Kidney (tissue), 14 donors: Measurements from ENCODE around the gene ZBTB49. TPM values are rescaled to one million over a fixed set of nuclear protein-coding genes. Genes with fewer than 3 reads are reported as not detected.

Source experiments
- DNase-seq, 5 donors: peaks; one replicate each; pipeline ENCODE4 v3.0.0-alpha.2; 2013 to 2020
- FAIRE-seq: peaks from 2 replicates; lab custom pipeline; 2012; peaks lifted over from hg19 to GRCh38; lab: Jason Lieb, UNC
- H3K27ac ChIP-seq, 2 donors: one replicate each; pipeline ENCODE4 v1.7.0; 2013; ENCODE audit warnings: low read depth in 2 of 2, low read length in 2 of 2, inconsistent platforms in 1 of 2
- H3K27me3 ChIP-seq: one replicate; pipeline ENCODE4 v1.7.1; 2013; ENCODE audit warnings: low read length, inconsistent platforms; ENCODE audit not compliant: control insufficient read depth, insufficient read depth
- H3K36me3 ChIP-seq, 3 donors: one replicate each; pipeline versions ENCODE4 v1.7.0 to v1.7.1; 2013; ENCODE audit warnings: low read length in 3 of 3, control low read depth in 1 of 3, inconsistent platforms in 1 of 3; ENCODE audit not compliant: insufficient read depth in 3 of 3, control insufficient read depth in 2 of 3
- H3K4me1 ChIP-seq, 3 donors: one replicate each; pipeline versions ENCODE4 v1.7.0 to v1.7.1; 2013; ENCODE audit warnings: low read length in 3 of 3, inconsistent platforms in 1 of 3, low read depth in 1 of 3; ENCODE audit not compliant: control insufficient read depth in 2 of 3, insufficient read depth in 2 of 3
- H3K4me3 ChIP-seq, 3 donors: one replicate each; pipeline versions ENCODE4 v1.7.0 to v1.8.1; 2013; ENCODE audit warnings: low read length in 3 of 3, control low read depth in 1 of 3, inconsistent platforms in 1 of 3
- H3K9ac ChIP-seq, 3 donors: one replicate each; pipeline versions ENCODE4 v1.7.0 to v1.7.1; 2013; ENCODE audit warnings: low read length in 3 of 3, control low read depth in 1 of 3, inconsistent platforms in 1 of 3
- H3K9me3 ChIP-seq, 3 donors: one replicate each; pipeline versions ENCODE4 v1.7.0 to v1.7.1; 2013; ENCODE audit warnings: low read length in 3 of 3, control low read depth in 1 of 3, inconsistent platforms in 1 of 3; ENCODE audit not compliant: control insufficient read depth in 2 of 3, insufficient read depth in 1 of 3
- intact Hi-C: fragments of 100-400 bp; cut with DNase I; formaldehyde crosslinking; loops from one replicate; pipeline ENCODE4 v1.11.1; 2022
- polyA plus RNA-seq: library from polyadenylated mRNA; stranded (reverse); fragments of 350-450 nt; fragmentation: Illumina TruSeq; extraction: RNeasy Lipid Tissue Mini Kit (QIAGEN cat#74804); gene quantifications from one replicate; pipeline ENCODE4 v1.2.3, GENCODE V29; 2014; ENCODE audit warnings: low read depth, low replicate concordance; ENCODE audit not compliant: insufficient read depth
- total RNA-seq: library from RNA; stranded (reverse); fragmentation: NEBNext Ultra II Directional; extraction: Animal tissue kit (Norgen Biotek cat#: 25700); gene quantifications from one replicate; pipeline ENCODE4 v1.2.1, GENCODE V29; 2021
- TF ChIP-seq, protein P1 (sequence below): IDR thresholded peaks from 3 replicates; pipeline ENCODE4 v1.5.1; 2012; ENCODE audit warnings: mild to moderate bottlenecking, moderate library complexity, borderline replicate concordance; ENCODE audit not compliant: insufficient read depth; ENCODE audit errors: extremely low read depth
- donor health status: control.
- donor health status: control.
- donor health status: control.
- donor health status: control.
- donor health status: control.
- donor health status: DM: yes; HTN: yes; CAD: no.
- donor health status: Normal renal cell carcinoma (clear cell type).

The ZBTB49 gene
- total and polyA plus RNA-seq, 2 donors from 2014 or later = 2.8 to 5.8 TPM

DNA sequence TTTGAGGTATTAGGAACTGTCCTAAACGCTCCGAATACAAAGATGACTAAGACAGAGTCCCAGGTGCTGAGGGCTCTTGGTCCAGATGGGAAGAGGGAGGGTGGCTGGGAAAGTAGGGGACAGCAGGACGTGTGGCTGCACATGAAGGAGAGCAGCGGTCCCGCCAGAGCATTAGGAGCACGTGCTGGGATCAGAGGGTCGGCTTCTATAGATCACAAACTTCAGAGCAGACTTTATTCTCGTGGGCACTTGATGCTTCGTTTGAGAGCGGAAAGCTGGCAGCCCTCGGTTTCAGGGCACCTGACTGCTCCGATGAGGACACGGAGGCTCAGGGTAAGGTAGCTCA, 26.1 kb downstream of the ZBTB49 start:
- intact Hi-C loops = no loop called here
- Histone ChIP-seq H3K9ac (no peak overlapping the region), H3K4me3 (no peak overlapping the region), H3K36me3 (peaks cover 0 to 20% (median 17%) of the 10 kb centered on the region in 3 donors), H3K27me3 (no peaks in the 10 kb centered on the region), H3K9me3 (no peaks in the 10 kb centered on the region), H3K27ac (no peak overlapping the region), H3K4me1 (no peaks in the 10 kb centered on the region)
- FAIRE-seq = no peak
- DNase-seq = no peak
- TF ChIP-seq, protein P1, sequence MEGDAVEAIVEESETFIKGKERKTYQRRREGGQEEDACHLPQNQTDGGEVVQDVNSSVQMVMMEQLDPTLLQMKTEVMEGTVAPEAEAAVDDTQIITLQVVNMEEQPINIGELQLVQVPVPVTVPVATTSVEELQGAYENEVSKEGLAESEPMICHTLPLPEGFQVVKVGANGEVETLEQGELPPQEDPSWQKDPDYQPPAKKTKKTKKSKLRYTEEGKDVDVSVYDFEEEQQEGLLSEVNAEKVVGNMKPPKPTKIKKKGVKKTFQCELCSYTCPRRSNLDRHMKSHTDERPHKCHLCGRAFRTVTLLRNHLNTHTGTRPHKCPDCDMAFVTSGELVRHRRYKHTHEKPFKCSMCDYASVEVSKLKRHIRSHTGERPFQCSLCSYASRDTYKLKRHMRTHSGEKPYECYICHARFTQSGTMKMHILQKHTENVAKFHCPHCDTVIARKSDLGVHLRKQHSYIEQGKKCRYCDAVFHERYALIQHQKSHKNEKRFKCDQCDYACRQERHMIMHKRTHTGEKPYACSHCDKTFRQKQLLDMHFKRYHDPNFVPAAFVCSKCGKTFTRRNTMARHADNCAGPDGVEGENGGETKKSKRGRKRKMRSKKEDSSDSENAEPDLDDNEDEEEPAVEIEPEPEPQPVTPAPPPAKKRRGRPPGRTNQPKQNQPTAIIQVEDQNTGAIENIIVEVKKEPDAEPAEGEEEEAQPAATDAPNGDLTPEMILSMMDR = no peak

DNA sequence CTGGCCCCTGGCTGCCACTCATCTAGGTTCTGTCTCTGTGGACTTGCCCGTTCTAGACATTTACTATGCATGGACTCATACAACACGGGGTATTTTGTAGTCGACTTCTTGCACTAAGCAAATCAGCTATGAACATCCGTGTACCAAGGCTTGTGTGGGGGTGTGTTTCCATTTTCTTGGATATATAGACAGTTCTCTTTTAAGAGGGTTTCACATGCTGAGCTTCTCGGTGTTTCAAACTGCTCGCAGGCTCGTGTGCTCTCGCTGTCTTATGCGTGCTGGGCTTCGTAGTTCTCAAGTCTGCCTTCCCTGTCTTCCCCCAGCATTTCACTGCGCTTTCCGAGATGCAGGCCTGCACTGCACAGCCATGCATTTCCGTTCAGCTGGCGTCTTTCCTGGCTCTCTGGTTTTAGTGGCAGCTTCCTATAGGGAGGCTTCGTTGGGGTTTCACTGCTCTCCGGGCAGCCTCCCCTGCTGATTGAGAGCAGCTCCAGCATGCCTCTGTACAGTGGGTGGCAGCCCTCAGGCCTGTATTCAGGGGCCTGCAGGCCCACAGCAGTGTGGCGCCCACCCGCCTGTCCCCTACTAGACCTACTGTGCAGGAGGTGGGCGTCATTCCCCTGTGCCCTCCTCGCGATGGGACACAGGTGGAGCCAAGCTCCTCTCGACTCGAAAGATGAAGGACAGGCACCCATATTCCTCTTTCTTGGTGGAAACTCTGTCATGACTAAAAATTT, 27.6 kb downstream of the ZBTB49 start:
- H3K4me1 ChIP-seq = no peaks in the 10 kb centered on the region
- H3K27ac ChIP-seq = no peak overlapping the region
- H3K27me3 ChIP-seq = no peaks in the 10 kb centered on the region
- H3K9ac ChIP-seq = no peak overlapping the region
- intact Hi-C loops = no loop called here
- H3K4me3 ChIP-seq = no peak overlapping the region
- no peaks in the 10 kb centered on the region for H3K9me3 ChIP-seq
- DNase-seq (peak in 1 of 5 donors; percentile 6), FAIRE-seq (no peak)
- H3K36me3 ChIP-seq = peaks cover 0 to 22% (median 19%) of the 10 kb centered on the region in 3 donors
- TF ChIP-seq, protein P1 = no peak

DNA sequence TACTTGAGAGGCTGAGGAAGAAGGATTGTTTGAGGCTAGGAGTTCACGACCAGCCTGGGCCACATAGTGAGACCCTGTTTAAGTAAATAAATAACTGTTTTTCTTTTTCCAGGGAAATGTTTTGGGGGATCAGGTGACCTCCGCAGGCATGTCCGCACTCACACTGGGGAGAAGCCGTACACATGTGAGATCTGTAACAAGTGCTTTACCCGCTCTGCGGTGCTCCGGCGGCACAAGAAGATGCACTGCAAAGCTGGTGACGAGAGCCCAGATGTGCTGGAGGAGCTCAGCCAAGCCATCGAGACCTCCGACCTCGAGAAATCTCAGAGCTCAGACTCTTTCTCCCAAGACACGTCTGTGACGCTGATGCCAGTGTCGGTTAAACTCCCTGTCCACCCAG, 30.5 kb downstream of the ZBTB49 start:
- TF ChIP-seq, protein P1 = no peak
- Histone ChIP-seq H3K4me3 (no peak overlapping the region), H3K27me3 (no peaks in the 10 kb centered on the region), H3K4me1 (no peaks in the 10 kb centered on the region), H3K36me3 (peaks cover 0 to 17% (median 12%) of the 10 kb centered on the region in 3 donors), H3K27ac (no peak overlapping the region), H3K9me3 (no peaks in the 10 kb centered on the region), H3K9ac (no peak overlapping the region)
- no peak for FAIRE-seq
- peak in 1 of 5 donors; percentile 16 for DNase-seq
- intact Hi-C loops = no loop called here
